Thymus (tissue), 11 donors: Measurements from ENCODE around the gene BACH1. TPM values are rescaled to one million over a fixed set of nuclear protein-coding genes. Genes with fewer than 3 reads are reported as not detected.

ENCODE experiments used
- DNase-seq, 9 donors: peaks; one replicate each; pipeline ENCODE4 v3.0.0-alpha.2; 2013; ENCODE audit warnings: low spot score in 9 of 9, low read depth in 6 of 9, missing footprints in 1 of 9
- H3K27ac ChIP-seq, 2 donors: one replicate each; pipeline ENCODE4 v1.5.1; 2013; ENCODE audit warnings: control low read depth in 1 of 2, low read depth in 1 of 2, low read length in 1 of 2, mild to moderate bottlenecking in 1 of 2, moderate library complexity in 1 of 2
- H3K27me3 ChIP-seq, 2 donors: one replicate each; pipeline ENCODE4 v1.5.1; 2013; ENCODE audit warnings: low read length in 1 of 2; ENCODE audit not compliant: control insufficient read depth in 2 of 2, insufficient read depth in 1 of 2
- H3K36me3 ChIP-seq, 2 donors: one replicate each; pipeline ENCODE4 v1.5.1; 2013; ENCODE audit warnings: low read length in 1 of 2, mild to moderate bottlenecking in 1 of 2, moderate library complexity in 1 of 2; ENCODE audit not compliant: control insufficient read depth in 2 of 2, insufficient read depth in 2 of 2
- H3K4me1 ChIP-seq, 2 donors: one replicate each; pipeline ENCODE4 v1.5.1; 2013; ENCODE audit warnings: low read length in 2 of 2; ENCODE audit not compliant: control insufficient read depth in 2 of 2, insufficient read depth in 2 of 2
- H3K4me3 ChIP-seq, 2 donors: one replicate each; pipeline ENCODE4 v1.5.1; 2013; ENCODE audit warnings: low read length in 2 of 2, control low read depth in 1 of 2, mild to moderate bottlenecking in 1 of 2
- H3K9me3 ChIP-seq, 2 donors: one replicate each; pipeline ENCODE4 v1.5.1; 2013; ENCODE audit warnings: low read length in 1 of 2, mild to moderate bottlenecking in 1 of 2; ENCODE audit not compliant: control insufficient read depth in 2 of 2, insufficient read depth in 1 of 2
- WGBS: extraction: QIAGEN DNeasy Blood & Tissue Kit; methylation state at CpG from one replicate; pipeline ENCODE4 v1.1.7; 2013; 5-methylcytosine and 5-hydroxymethylcytosine counted together
- polyA plus RNA-seq: library from polyadenylated mRNA; stranded (reverse); fragments of 200-250 nt; gene quantifications from one replicate; pipeline ENCODE4 v1.2.3, GENCODE V29; 2013
- total RNA-seq: library from RNA; stranded (reverse); fragments of 120-200 nt; gene quantifications from one replicate; pipeline ENCODE4 v1.2.4, GENCODE V29; 2013
- donor health status: healthy.

BACH1 gene
- total and polyA plus RNA-seq, 2 donors, result 17.6 to 23.0 TPM

DNA sequence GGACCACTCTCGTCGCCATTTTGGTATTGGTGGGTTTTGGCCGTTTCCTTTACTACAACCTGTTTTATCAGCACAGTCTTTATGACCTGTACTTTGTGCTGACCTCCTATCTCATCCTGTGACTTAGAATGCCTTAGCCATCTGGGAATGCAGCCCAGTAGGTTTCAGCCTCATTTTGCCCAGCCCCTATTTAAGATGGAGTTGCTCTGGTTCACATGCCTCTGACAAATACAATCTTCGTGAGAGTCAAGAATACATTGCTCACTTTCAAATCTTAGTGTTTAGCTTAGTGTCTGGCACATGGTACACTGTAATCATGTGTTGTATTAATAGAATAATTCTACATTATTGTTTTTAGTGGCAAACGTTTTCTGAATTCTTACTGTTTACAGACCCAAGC, 88.9 kb downstream of the BACH1 start:
- WGBS, result 97% methylated on average over 5 of the region's 5 CpGs
- no peaks in the 10 kb centered on the region for H3K9me3 ChIP-seq
- H3K27ac ChIP-seq, result no peak overlapping the region
- no peak for DNase-seq
- H3K4me3 ChIP-seq, result no peak overlapping the region
- H3K36me3 ChIP-seq, result no peaks in the 10 kb centered on the region
- H3K4me1 ChIP-seq, result peaks cover 10 to 14% of the 10 kb centered on the region in 2 donors
- no peaks in the 10 kb centered on the region for H3K27me3 ChIP-seq

DNA sequence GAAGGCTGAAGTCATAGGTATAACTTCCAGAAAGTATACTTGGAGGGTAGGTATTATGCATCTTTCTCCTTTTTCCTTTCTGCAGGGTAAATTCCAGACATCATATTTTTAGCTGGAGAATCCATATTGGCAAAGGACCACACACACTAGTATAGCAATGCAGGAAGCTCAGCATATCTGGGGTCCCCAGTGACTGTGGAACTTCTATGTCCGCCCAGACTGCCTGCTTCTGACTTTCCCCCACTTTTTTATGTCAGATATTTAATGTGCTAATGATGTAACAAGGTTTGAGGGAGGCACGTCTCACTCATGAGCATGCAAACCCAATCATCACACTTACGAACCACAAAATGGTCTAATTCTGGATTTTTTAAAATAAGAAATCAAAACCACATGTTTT, 90.4 kb downstream of the BACH1 start:
- 95% methylated on average over 3 of the region's 3 CpGs for WGBS

DNA sequence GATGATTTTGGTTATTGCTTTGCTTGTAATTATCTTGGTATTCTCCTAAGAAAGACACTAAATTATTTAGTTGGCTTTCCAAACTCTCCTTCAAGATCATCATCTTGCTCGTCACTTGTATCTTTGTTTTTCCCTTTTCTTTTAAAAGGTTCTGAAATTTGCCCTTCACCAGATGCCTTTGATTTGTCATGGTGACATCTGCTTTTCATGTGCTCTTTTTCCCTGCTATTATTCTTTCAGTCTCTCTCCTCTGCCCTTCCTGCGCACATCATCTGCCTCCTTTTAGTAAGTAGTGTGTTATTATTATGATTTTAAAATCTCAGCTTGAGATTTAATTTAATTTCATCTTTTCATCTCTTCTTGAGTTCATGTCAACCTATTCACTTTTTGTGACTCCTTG, 92.1 kb downstream of the BACH1 start:
- DNase-seq, result no peak
- WGBS, result 95% methylated on average over 2 of the region's 2 CpGs

More for the DNA sequence above, 90.4 kb downstream of the BACH1 start:
- H3K27ac ChIP-seq, result no peak overlapping the region
- DNase-seq, result no peak
- no peaks in the 10 kb centered on the region for H3K36me3 ChIP-seq
- no peaks in the 10 kb centered on the region for H3K9me3 ChIP-seq
- H3K4me3 ChIP-seq, result no peak overlapping the region
- H3K4me1 ChIP-seq, result peaks cover 7 to 10% of the 10 kb centered on the region in 2 donors
- no peaks in the 10 kb centered on the region for H3K27me3 ChIP-seq

DNA sequence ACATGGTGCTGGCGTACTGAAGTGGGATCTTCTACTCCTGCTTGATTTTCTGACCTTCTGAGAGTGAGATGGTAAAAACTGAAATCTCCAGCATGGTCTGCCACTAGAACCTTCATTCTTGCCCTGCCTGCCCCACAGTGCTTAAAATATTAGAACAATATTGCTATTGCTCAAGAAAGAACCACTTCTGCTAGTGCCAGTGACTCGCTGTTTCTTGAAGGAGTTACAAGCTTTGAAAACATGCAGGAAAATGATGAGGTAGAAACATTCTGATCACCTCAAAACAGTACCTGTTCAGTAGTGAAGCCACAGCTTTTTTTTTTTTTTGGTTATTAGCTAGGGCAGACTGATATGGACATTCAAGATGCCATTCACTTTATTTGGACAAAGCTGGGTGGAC, 95.3 kb downstream of the BACH1 start:
- no peak for DNase-seq
- H3K27ac ChIP-seq, result no peak overlapping the region
- H3K4me3 ChIP-seq, result no peak overlapping the region
- H3K27me3 ChIP-seq, result no peaks in the 10 kb centered on the region
- no peaks in the 10 kb centered on the region for H3K9me3 ChIP-seq
- no peaks in the 10 kb centered on the region for H3K36me3 ChIP-seq
- H3K4me1 ChIP-seq, result no peaks in the 10 kb centered on the region
- WGBS, result 98% methylated on average over 2 of the region's 2 CpGs

More for the DNA sequence above, 92.1 kb downstream of the BACH1 start:
- H3K27ac ChIP-seq, result no peak overlapping the region
- no peaks in the 10 kb centered on the region for H3K27me3 ChIP-seq
- H3K36me3 ChIP-seq, result no peaks in the 10 kb centered on the region
- no peak overlapping the region for H3K4me3 ChIP-seq
- no peaks in the 10 kb centered on the region for H3K9me3 ChIP-seq
- H3K4me1 ChIP-seq, result no peaks in the 10 kb centered on the region

Other genes starting within 250 kb of the BACH1 start
- 234 TPM for gene CCT8, start 225.3 kb upstream of the BACH1 start, total RNA-seq
- gene CCT8, start 225.3 kb upstream of the BACH1 start, polyA plus RNA-seq, result 128 TPM
- 1.7 TPM for gene MAP3K7CL, start 168.3 kb upstream of the BACH1 start, total RNA-seq
- gene MAP3K7CL, start 168.3 kb upstream of the BACH1 start, polyA plus RNA-seq, result 14.2 TPM